ENCODE data around the gene PRM1. TPM values are rescaled to one million over a fixed set of nuclear protein-coding genes. Genes with fewer than 3 reads are reported as not detected.

Gene PRM1
- total and polyA plus RNA-seq, 2 of the 13 experiments (the other 11 are each of a cell fraction or from before 2014, with no cell fraction given), result not detected

- TF ChIP-seq NONO (IDR thresholded peaks at IDR 0.05) (no peak), NONO (CRISPR knock-in tag; conservative IDR thresholded peaks at IDR 0.05) (peak; percentile 82), ARNT (IDR thresholded peaks at IDR 0.05) (no peak), DRAP1 (CRISPR knock-in tag; IDR thresholded peaks at IDR 0.05) (peak; percentile 64; the same call in 1 of the 2 replicates), HMG20A (CRISPR knock-in tag; IDR thresholded peaks at IDR 0.05; ENCODE audit: borderline replicate concordance) (peak; percentile 66; the same call in 1 of the 2 replicates), ZBTB7A (CRISPR knock-in tag; IDR thresholded peaks at IDR 0.05) (peak; percentile 97), POLR2A (IDR thresholded peaks at IDR 0.05; ENCODE audit: insufficient read depth in 1 of 2, low read depth in 2 of 2, low read length in 2 of 2) (peak in 1 of 2 experiments; percentile 56; a peak in 2 of 4 replicates), TOE1 (CRISPR knock-in tag; IDR thresholded peaks at IDR 0.05) (no peak; the same call in 1 of the 2 replicates), XBP1 (CRISPR knock-in tag; IDR thresholded peaks at IDR 0.05) (no peak), CREM (IDR thresholded peaks at IDR 0.05) (peak; percentile 52; the same call in 1 of the 2 replicates), CREM (CRISPR knock-in tag; IDR thresholded peaks at IDR 0.05) (no peak), ZNF713 (CRISPR knock-in tag; IDR thresholded peaks at IDR 0.05) (0 out of 2 replicates have a peak, but pooled peaks have one; percentile 33), RARG (CRISPR knock-in tag; IDR thresholded peaks at IDR 0.05; ENCODE audit: low read depth) (no peak; the same call in 1 of the 2 replicates), TMF1 (CRISPR knock-in tag; IDR thresholded peaks at IDR 0.05; ENCODE audit: low read depth) (no peak; the same call in 1 of the 2 replicates), HNRNPH1 (optimal IDR thresholded peaks at IDR 0.05; ENCODE audit: low read depth, low read length) (no peak), REST (IDR thresholded peaks at IDR 0.05; ENCODE audit: borderline replicate concordance in 1 of 2, low read depth in 1 of 2, low read length in 2 of 2) (no peak; a peak in 1 of 4 replicates), TBX2 (CRISPR knock-in tag; IDR thresholded peaks at IDR 0.05; ENCODE audit: borderline replicate concordance) (peak; percentile 91; the same call in 1 of the 2 replicates), KDM3A (CRISPR knock-in tag; IDR thresholded peaks at IDR 0.05; ENCODE audit: low read depth) (no peak; the same call in 1 of the 2 replicates), ZSCAN25 (CRISPR knock-in tag; IDR thresholded peaks at IDR 0.05) (peak; percentile 74; the same call in 1 of the 2 replicates), ZNF33B (CRISPR knock-in tag; IDR thresholded peaks at IDR 0.05) (no peak), THAP7 (CRISPR knock-in tag; IDR thresholded peaks at IDR 0.05) (no peak), ZEB1 (IDR thresholded peaks at IDR 0.05; ENCODE audit: insufficient replicate concordance, low read depth) (peak; percentile 53), MEIS2 (CRISPR knock-in tag; IDR thresholded peaks at IDR 0.05) (no peak; the same call in none of the 2 replicates), THRA (CRISPR knock-in tag; IDR thresholded peaks at IDR 0.05; ENCODE audit: borderline replicate concordance) (peak; percentile 65; the same call in 1 of the 2 replicates), HDAC6 (IDR thresholded peaks at IDR 0.05; ENCODE audit: low read depth, low read length) (no peak), PLRG1 (conservative IDR thresholded peaks at IDR 0.05) (no peak)
Observed at GRCh38 chr16:11308493-11309283, 27.6 kb upstream of the PRM1 start (continued).
